Activated CD4-positive, alpha-beta T cell treated with anti-CD3 and anti-CD28 coated beads for 24 hours (primary cell): ENCODE data around the gene CRYL1.
A peak's percentile ranks its signal among the peaks of the same experiment; 100 is the strongest.
"Not testable (repeated sequence)": the region's sequence is repeated elsewhere in the genome, so short reads cannot be mapped to it uniquely, and the experiment has no call there.

Experiments used
- DNase-seq, 2 donors: peaks; one replicate each; pipeline ENCODE4 v3.0.0-alpha.2; 2020; ENCODE audit warnings: low read depth in 2 of 2

CRYL1 gene

GRCh38 chr13:20456737-20457136, 68.9 kb downstream of the CRYL1 start:
- no peak for DNase-seq

- DNase-seq, result no peak
Measured at GRCh38 chr13:20451397-20451796, 74.3 kb downstream of the CRYL1 start.

DNA sequence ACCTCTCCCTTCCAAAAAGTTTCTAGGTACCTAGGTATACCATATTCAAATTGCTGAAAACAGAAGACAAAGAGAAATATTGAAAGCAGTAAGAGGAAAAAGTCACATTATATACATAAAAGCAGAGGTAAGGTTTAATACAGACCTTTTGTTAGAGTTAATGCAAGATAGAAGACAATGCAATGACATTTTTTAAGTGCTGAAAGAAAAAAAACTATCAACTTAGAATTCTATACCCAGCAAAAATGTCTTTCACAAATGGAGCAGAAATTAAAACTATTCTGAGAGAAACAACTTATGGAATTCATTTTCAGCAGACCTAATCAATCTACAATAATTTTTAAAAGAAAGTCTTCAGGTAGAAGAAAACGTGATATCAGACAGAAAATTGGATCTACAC, 77.2 kb downstream of the CRYL1 start:
- no peak for DNase-seq

DNA sequence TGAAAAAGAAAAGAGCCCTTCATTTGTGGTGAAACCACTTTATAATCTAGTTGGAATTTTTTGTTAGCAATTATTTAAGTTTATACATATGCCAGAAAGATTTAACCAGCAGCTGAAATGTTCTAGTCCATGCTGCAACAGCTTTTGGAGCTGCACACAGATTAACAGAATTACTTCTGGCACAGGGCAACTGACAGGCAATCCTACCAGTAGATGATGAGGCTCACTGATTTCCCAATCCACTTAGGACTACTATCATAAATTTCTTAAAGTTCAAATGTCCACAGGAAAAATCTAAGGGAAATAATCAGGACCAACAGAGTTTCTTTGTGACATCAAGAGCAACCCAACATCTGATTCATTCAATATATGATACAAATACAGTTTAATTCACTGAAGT, 78.8 kb downstream of the CRYL1 start:
- DNase-seq, result no peak

DNA sequence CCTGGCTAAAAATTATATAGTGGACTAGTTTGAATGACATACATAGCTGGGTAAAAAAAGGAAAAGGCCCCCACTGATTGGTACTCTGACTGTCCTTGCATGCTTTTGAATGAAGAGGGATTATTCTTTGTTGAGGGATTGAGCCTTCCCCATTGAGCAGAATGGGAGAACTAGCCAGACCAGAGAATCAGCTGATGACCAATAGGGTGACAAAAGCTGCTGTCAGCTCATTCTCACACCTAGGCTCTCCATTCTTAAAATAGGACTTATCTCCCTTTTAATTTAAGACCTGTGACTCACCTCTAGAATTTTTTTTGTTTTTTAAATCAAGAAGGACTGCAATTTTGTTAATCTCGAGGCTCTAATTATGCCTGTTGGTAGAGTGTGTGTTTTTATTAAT, 79.3 kb downstream of the CRYL1 start:
- no peak for DNase-seq

DNA sequence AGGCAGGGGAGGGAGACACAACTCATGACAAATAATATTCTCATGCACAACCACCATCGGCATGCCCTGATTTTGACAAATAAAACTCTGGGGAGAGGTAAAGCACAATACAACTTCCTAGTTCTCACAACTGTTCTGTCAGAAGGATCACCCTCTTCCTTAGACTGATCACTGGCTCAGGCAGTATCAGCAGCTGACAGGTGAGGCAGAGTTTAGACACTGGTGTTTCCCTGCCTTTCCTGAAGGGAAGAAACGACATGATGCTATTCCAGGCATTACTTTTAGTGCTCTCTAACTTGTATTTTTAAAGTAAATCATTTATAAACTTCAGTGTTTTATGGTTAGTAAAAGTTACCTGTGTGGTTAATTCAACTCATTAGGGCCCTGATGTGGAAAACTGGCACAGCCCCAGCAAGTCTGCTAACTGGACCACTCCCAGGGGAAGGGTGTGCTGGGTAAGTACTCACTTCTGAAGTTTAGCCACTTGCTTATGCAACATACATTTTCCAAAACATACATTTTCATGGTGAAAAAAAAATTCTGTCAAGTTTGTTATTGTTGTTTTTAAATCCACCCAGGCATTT, 82.8 kb downstream of the CRYL1 start:
- no peak for DNase-seq

GRCh38 chr13:20442375-20442774, 83.3 kb downstream of the CRYL1 start:
- no peak for DNase-seq

- no peak for DNase-seq
Measured at GRCh38 chr13:20441879-20442278, 83.8 kb downstream of the CRYL1 start.

DNA sequence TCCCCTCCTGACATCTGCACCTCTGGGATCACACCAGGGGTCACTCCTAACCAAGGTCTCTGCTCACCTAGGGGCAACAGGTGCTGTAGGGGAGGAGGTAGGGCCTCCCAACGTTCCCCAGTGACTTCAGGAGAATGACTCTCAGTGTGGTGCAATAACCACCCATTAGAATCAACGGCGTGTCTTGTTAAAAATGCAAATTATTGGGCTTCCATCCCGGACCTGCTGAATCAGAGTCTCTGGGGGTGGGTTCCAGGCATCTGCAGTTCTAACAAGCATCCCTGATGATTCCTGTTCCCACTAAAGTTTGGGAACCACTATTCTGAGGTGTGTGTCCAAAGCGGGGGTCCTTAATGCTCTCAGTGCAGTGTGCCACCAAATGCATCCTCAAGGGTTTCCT, 84.6 kb downstream of the CRYL1 start:
- DNase-seq, result no peak

- no peak for DNase-seq
Measured at GRCh38 chr13:20439261-20439660, 86.4 kb downstream of the CRYL1 start.

GRCh38 chr13:20438801-20439200, 86.9 kb downstream of the CRYL1 start:
- no peak for DNase-seq

- DNase-seq, result no peak
Measured at GRCh38 chr13:20436505-20436904, 89.2 kb downstream of the CRYL1 start.

DNA sequence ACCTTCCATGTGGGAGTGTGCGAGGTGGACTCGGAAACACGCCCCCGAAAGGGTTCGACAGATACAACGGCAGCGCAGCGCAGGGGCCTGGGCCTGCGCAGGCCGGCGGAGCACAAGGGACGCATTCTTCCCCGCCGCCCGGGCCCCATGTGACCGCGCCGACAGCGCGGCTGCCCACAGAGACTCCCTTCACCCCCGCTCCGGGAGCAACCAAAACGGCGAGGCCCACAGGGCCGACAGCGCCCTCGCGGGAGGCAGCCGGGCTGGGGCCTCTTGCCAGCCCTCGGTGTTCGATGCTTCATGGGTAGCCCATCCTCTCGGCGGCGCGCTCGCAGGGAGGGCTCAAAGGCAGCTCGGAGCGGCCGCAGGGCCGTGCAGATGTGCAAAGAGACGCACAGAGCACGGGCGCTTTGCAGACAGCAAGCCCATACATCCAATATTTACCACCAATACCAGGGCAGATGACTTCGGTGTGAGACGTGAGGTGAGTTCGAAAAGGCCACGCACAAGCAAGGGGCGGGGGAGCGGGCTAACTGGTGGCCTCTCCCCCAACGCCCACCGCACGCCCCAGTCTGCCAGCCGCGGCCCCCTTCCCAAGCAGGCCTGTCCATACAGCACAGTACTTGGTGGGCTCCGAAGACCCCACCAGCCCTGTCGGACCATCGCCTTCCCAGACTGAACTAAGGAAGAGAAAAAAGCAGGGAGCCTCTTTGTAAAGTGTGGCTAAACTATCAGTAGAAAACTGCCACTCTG, 89.9 kb downstream of the CRYL1 start:
- DNase-seq, result no peak

DNA sequence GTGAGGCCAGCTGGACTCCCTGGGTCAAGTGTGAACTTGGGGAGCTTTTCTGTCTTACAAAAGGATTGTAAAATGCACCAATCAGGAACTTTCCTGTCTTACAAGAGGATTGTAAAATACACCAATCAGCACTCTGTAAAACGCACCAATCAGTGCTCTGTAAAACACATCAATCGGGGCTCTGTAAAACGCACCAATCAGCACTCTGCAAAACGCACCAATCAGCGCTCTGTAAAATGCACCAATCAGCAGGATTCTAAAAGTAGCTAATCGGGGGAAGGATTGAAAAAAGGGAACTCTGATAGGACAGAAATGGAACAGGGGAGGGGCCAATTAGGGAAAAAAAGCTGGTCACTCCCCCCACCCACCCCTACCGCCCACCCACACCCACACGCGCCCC, 91.4 kb downstream of the CRYL1 start:
- not testable (repeated sequence) for DNase-seq

DNA sequence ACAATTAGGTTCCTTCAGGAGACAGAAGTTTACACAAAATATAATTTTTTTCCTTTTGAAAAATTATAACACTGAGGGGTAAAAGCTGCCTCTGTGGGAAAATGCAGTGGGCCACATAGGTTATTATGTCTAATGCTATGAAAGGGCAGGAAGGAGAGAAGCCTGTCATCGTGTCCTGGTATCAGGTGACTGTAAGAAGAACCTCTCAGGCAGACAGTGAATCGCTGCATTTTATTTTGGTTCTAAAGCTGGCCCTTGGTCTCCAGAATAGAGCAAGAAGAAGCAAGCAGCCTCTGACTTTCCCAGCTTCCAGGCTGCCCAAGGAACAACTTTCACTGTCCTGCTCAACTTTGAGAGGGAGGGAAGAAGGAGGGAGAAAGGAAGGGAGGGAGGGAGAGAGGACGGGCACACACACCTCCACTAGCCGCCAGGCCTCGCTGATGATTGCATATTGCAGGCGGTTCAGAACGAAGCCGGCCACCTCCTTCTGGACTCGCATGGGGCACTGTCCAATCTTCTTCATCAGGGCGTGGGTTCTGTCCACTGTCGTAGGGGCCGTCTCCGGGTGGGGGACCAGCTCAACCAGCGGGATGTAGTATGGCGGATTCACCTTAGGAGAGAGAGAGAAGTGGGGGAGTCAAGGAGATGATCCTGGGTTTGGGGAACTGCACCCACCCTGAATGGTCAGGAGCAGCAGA, 93.8 kb downstream of the CRYL1 start:
- DNase-seq, result no peak

DNA sequence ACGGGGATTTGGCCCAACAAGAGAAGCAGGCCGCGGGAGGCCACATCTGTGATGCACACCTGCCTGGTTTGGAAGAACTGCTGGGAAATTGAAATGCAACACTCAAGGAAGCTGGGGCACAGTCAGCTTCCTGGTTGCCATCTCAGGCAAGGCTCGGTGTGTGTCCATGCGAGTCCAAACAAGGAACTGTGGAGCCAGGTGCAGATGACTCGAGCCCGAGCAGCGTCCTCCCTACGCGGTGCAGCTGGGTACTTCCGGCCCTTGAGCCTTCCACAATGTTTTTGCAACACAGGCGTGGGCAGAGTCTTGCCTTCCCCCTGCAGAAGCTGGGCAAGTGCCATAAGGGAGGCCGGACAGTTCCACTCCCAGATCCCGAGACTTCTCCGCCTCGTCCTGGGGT, 94.6 kb downstream of the CRYL1 start:
- DNase-seq, result no peak

- DNase-seq, result no peak
Measured at GRCh38 chr13:20430296-20430695, 95.4 kb downstream of the CRYL1 start.

DNA sequence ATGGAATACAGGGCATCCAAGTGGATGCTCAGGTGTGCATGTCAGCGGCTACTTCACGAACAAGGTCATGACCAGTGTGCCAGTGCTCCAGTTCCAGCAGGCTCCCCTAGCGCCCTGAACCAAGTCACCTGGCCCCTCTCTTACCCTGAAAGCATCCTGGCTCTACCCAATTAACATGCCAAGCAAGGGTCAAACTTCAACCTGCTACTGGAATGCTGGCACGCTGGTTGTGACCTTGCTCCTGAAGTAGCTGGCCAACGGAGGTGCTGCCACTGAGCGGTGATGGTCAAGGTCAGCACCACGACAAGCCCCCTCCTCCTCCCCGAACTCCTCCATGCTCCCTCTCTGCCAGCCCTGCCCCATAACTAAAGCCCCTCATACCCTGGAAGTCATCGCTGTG, 96.0 kb downstream of the CRYL1 start:
- DNase-seq, result no peak

- no peak for DNase-seq
Measured at GRCh38 chr13:20428666-20429644, 96.7 kb downstream of the CRYL1 start.

DNA sequence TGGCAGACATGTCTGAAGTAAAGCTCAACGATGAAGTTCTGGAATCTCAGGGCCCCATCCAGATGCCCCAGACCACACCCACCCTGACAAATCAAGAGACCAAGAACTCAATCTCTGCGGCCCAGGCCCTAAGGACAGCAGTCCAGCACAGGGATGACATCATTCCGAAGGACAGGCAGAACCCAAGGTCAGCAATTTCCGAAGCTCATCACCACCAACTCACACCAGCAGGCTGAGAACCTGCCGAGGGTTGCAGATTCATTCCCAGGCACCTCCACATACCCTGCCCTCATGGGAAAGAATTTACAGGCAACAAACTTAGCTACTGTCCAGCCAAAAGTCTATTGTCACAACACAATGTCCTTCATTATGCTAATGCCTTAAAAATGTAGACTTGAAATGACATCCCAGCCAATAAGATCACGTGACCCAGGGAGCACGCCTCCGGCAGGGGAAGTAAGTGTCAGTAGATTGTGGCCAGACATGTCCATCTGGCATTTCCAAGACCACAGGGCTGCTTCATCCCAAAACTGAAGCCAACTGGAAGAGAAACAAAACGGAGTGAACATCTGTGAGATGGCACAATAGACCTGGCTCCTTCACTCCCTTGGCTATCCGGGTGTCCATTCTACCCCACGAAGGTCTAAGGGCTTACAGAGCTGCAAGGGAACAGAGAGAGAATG, 98.8 kb downstream of the CRYL1 start:
- DNase-seq, result no peak

DNA sequence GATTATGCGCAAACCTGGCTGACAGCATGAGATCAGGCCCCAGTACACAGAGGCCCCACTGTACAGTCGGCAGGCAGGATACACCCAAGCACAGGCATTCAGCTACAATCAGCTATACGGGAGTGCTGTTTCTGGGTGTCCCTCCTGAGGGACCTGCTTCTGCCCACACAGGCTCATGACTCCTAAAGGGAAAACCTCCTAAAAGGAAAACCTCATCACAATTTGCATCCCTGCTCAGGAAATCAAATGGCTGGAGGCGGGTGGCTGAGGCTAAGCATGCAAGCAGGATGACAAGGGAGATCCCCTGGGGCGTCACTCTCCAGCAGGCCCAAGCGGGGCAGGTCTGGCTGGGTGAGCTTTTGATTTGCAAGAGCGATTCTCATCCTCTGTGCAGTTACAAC, 99.8 kb downstream of the CRYL1 start:
- DNase-seq, result peak in 1 of 2 donors; percentile 15
